WTC11 (cell line): ENCODE measurements around the gene IQCB1. TPM values are rescaled to one million over a fixed set of nuclear protein-coding genes. Genes with fewer than 3 reads are reported as not detected.

ENCODE experiments used
- ATAC-seq: fragments of 200-7000 bp; cut with Tn5 transposase; 2 replicates; pipeline ENCODE4 v1.10.0; 2021; ENCODE audit warnings: mild to moderate bottlenecking, moderate library complexity
- CTCF ChIA-PET: fragments of 300-600 bp; sonication (Branson Sonifier 250); formaldehyde crosslinking; loops from one replicate; lab custom pipeline; 2021; ENCODE audit warnings: antibody characterized with exemption; lab: Charles Lee
- POLR2A ChIA-PET: fragments of 350-600 bp; sonication (Branson Sonifier 250); formaldehyde crosslinking; loops from one replicate; lab custom pipeline; 2021; ENCODE audit warnings: antibody characterized with exemption; lab: Charles Lee
- DNase-seq: peaks from one replicate; pipeline ENCODE4 v3.0.0; 2021; ENCODE audit warnings: low spot score
- H3K27ac Mint-ChIP-seq: 2 replicates; pipeline ENCODE4 v1.8.0; 2021; ENCODE audit warnings: mixed read lengths
- H3K27me3 Mint-ChIP-seq: 2 replicates; pipeline ENCODE4 v1.8.0; 2021; ENCODE audit warnings: low read depth, mild to moderate bottlenecking, moderate library complexity, mixed read lengths
- H3K36me3 Mint-ChIP-seq: 2 replicates; pipeline ENCODE4 v1.8.0; 2021; ENCODE audit warnings: mixed read lengths
- H3K4me1 Mint-ChIP-seq: 2 replicates; pipeline ENCODE4 v1.8.0; 2022; ENCODE audit warnings: mixed read lengths
- H3K4me3 Mint-ChIP-seq: 2 replicates; pipeline ENCODE4 v1.8.0; 2021; ENCODE audit warnings: mild to moderate bottlenecking, moderate library complexity, mixed read lengths
- H3K9me3 Mint-ChIP-seq: 2 replicates; pipeline ENCODE4 v1.8.0; 2021; ENCODE audit warnings: mixed read lengths
- ATF1 ChIP-seq: sonication (generic); formaldehyde crosslinking; IDR thresholded peaks from 2 replicates; pipeline ENCODE4 v1.8.1; 2023; ENCODE audit warnings: mild to moderate bottlenecking, moderate library complexity, missing genetic modification reagents
- CBFB ChIP-seq: sonication (generic); formaldehyde crosslinking; IDR thresholded peaks from 2 replicates; pipeline ENCODE4 v1.8.1; 2022; ENCODE audit warnings: mild to moderate bottlenecking, low read depth, missing genetic modification reagents
- ETV6 ChIP-seq: sonication (generic); formaldehyde crosslinking; IDR thresholded peaks from 2 replicates; pipeline ENCODE4 v1.8.1; 2022; ENCODE audit warnings: mild to moderate bottlenecking, missing genetic modification reagents
- FOXK1 ChIP-seq: sonication (generic); formaldehyde crosslinking; IDR thresholded peaks from 2 replicates; pipeline ENCODE4 v1.8.0; 2022; ENCODE audit warnings: mild to moderate bottlenecking, moderate library complexity, missing genetic modification reagents
- GRHL2 ChIP-seq: fragments of 250-450 bp; sonication (Bioruptor Pico); IDR thresholded peaks from 2 replicates; pipeline ENCODE4 v1.8.0; 2022; ENCODE audit warnings: mild to moderate bottlenecking, moderate library complexity; ENCODE audit not compliant: insufficient replicate concordance, severe bottlenecking
- HMGA2 ChIP-seq: fragments of 250-450 bp; sonication (Bioruptor Pico); IDR thresholded peaks from 2 replicates; pipeline ENCODE4 v1.4.0; 2021; ENCODE audit warnings: mild to moderate bottlenecking, moderate library complexity
- HMGXB4 ChIP-seq: sonication (generic); formaldehyde crosslinking; IDR thresholded peaks from 2 replicates; pipeline ENCODE4 v1.8.1; 2023; ENCODE audit warnings: mild to moderate bottlenecking, moderate library complexity, missing genetic modification reagents
- JUN ChIP-seq: sonication (generic); formaldehyde crosslinking; IDR thresholded peaks from 2 replicates; pipeline ENCODE4 v1.8.0; 2023; ENCODE audit warnings: mild to moderate bottlenecking, missing genetic modification reagents
- NR2C2 ChIP-seq: sonication (generic); formaldehyde crosslinking; IDR thresholded peaks from 2 replicates; pipeline ENCODE4 v1.8.0; 2022; ENCODE audit warnings: mild to moderate bottlenecking, missing genetic modification reagents
- OVOL2 ChIP-seq: fragments of 250-450 bp; sonication (Bioruptor Pico); IDR thresholded peaks from 2 replicates; pipeline ENCODE4 v1.9.0; 2021; ENCODE audit warnings: mild to moderate bottlenecking, borderline replicate concordance
- PRRX2 ChIP-seq: fragments of 250-450 bp; sonication (Bioruptor Pico); IDR thresholded peaks from 2 replicates; pipeline ENCODE4 v1.8.0; 2021; ENCODE audit warnings: mild to moderate bottlenecking
- RORB ChIP-seq: fragments of 250-450 bp; sonication (Bioruptor Pico); IDR thresholded peaks from 2 replicates; pipeline ENCODE4 v1.9.0; 2021; ENCODE audit warnings: mild to moderate bottlenecking
- TP53 ChIP-seq: sonication (generic); formaldehyde crosslinking; IDR thresholded peaks from 2 replicates; pipeline ENCODE4 v1.8.1; 2023; ENCODE audit warnings: mild to moderate bottlenecking, missing genetic modification reagents
- ZNF219 ChIP-seq: sonication (generic); formaldehyde crosslinking; IDR thresholded peaks from 2 replicates; pipeline ENCODE4 v1.8.0; 2023; ENCODE audit warnings: missing genetic modification reagents, mild to moderate bottlenecking, borderline replicate concordance
- ZNF425 ChIP-seq: fragments of 250-450 bp; sonication (Bioruptor Pico); conservative IDR thresholded peaks from 2 replicates; pipeline ENCODE4 v1.9.0; 2021; ENCODE audit warnings: mild to moderate bottlenecking
- ZNF671 ChIP-seq: fragments of 250-450 bp; sonication (Bioruptor Pico); IDR thresholded peaks from 2 replicates; pipeline ENCODE4 v1.8.0; 2021; ENCODE audit warnings: mild to moderate bottlenecking
- total RNA-seq: library from RNA; stranded (reverse); gene quantifications from 3 replicates; pipeline ENCODE4 v1.2.3, GENCODE V29; 2021
- TF ChIP-seq, protein P1 (sequence below): sonication (generic); formaldehyde crosslinking; IDR thresholded peaks from 2 replicates; pipeline ENCODE4 v1.8.1; 2022; ENCODE audit warnings: missing genetic modification reagents, borderline replicate concordance
- TF ChIP-seq, protein P2 (sequence below): sonication (generic); formaldehyde crosslinking; IDR thresholded peaks from 2 replicates; pipeline ENCODE4 v1.8.0; 2022; ENCODE audit warnings: missing genetic modification reagents

Gene IQCB1
- total RNA-seq, 1 experiment from 2014 or later, result 30.2 TPM

- TF ChIP-seq, protein P1, sequence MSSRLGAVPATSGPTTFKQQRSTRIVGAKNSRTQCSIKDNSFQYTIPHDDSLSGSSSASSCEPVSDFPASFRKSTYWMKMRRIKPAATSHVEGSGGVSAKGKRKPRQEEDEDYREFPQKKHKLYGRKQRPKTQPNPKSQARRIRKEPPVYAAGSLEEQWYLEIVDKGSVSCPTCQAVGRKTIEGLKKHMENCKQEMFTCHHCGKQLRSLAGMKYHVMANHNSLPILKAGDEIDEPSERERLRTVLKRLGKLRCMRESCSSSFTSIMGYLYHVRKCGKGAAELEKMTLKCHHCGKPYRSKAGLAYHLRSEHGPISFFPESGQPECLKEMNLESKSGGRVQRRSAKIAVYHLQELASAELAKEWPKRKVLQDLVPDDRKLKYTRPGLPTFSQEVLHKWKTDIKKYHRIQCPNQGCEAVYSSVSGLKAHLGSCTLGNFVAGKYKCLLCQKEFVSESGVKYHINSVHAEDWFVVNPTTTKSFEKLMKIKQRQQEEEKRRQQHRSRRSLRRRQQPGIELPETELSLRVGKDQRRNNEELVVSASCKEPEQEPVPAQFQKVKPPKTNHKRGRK, result no peak
- TF ChIP-seq TP53 (CRISPR knock-in tag) (no peak), GRHL2 (CRISPR knock-in tag) (no peak)
Measured at GRCh38 chr3:121844892-121845291, 10.0 kb upstream of the IQCB1 start (continued).

DNA sequence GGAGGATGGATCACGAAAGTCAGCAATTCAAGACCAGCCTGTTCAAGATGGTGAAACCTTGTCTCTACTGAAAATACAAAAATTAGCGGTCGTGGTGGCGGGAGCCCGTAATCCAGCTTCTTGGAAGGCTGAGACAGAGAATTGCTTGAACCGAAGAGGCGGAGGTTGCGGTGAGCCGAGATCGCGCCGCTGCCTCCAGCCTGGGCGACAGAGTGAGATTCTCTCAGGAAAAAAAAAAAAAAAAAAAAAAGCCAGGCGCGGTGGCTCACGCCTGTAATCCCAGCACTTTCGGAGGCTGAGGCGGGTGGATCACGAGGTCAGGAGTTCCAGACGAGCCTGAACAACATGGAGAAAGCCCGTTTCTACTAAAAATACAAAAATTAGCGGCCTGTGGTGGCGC is 5.1 kb upstream of the IQCB1 start:
- DNase-seq (no peak), ATAC-seq (no peak)
- TF ChIP-seq PRRX2 (CRISPR knock-in tag) (no peak), RORB (CRISPR knock-in tag) (no peak), HMGA2 (CRISPR knock-in tag) (no peak), GRHL2 (CRISPR knock-in tag) (no peak), ZNF671 (CRISPR knock-in tag) (no peak), CBFB (no peak), HMGXB4 (CRISPR knock-in tag) (no peak), NR2C2 (no peak), FOXK1 (no peak), JUN (CRISPR knock-in tag) (no peak), ETV6 (CRISPR knock-in tag) (no peak), OVOL2 (CRISPR knock-in tag) (no peak), ZNF219 (CRISPR knock-in tag) (no peak), ZNF425 (CRISPR knock-in tag) (no peak), ATF1 (CRISPR knock-in tag) (no peak)
- TF ChIP-seq, protein P1, result no peak
- TF ChIP-seq, protein P2, sequence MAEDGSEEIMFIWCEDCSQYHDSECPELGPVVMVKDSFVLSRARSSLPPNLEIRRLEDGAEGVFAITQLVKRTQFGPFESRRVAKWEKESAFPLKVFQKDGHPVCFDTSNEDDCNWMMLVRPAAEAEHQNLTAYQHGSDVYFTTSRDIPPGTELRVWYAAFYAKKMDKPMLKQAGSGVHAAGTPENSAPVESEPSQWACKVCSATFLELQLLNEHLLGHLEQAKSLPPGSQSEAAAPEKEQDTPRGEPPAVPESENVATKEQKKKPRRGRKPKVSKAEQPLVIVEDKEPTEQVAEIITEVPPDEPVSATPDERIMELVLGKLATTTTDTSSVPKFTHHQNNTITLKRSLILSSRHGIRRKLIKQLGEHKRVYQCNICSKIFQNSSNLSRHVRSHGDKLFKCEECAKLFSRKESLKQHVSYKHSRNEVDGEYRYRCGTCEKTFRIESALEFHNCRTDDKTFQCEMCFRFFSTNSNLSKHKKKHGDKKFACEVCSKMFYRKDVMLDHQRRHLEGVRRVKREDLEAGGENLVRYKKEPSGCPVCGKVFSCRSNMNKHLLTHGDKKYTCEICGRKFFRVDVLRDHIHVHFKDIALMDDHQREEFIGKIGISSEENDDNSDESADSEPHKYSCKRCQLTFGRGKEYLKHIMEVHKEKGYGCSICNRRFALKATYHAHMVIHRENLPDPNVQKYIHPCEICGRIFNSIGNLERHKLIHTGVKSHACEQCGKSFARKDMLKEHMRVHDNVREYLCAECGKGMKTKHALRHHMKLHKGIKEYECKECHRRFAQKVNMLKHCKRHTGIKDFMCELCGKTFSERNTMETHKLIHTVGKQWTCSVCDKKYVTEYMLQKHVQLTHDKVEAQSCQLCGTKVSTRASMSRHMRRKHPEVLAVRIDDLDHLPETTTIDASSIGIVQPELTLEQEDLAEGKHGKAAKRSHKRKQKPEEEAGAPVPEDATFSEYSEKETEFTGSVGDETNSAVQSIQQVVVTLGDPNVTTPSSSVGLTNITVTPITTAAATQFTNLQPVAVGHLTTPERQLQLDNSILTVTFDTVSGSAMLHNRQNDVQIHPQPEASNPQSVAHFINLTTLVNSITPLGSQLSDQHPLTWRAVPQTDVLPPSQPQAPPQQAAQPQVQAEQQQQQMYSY (CRISPR knock-in tag), result no peak
- Mint-ChIP-seq H3K27me3 (peaks cover 19% of the 10 kb centered on the region), H3K4me3 (no peak overlapping the region), H3K36me3 (no peaks in the 10 kb centered on the region), H3K4me1 (peaks cover 10% of the 10 kb centered on the region), H3K27ac (no peak overlapping the region), H3K9me3 (0 out of 2 replicates have a peak, but pooled peaks cover 7% of the 10 kb centered on the region)
- ChIA-PET CTCF (interaction anchor here (0.7 kb wide), 1 partner anchor 185 kb away, joined by 4 read pairs; no protein-coding TSS in a partner anchor), POLR2A (no interaction called here)
